ENCODE results near the gene SLC12A8. TPM values are rescaled to one million over a fixed set of nuclear protein-coding genes. Genes with fewer than 3 reads are reported as not detected.

The SLC12A8 gene
- total and polyA plus RNA-seq, 9 of the 15 experiments (the other 6 are each of a cell fraction or from before 2014, with no cell fraction given) = 0.04 to 0.33 (median 0.09) TPM; not detected in 4

DNA sequence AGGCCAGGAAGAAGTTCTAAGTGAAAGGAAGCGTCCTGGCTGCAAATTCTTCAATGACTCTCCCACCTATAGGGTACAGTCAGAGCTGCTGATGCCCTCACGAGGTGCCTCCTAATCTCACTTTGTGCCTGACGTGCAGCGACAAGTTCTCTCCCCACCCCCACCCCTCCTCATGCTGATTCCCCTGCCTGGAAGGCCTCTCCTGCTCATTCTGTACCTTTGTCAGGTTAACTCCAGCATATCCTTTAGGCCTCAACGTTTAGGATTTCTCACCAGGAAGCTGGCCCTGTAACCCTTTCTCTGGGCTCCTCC is 25.0 kb downstream of the SLC12A8 start:
- no peaks in the 10 kb centered on the region for H3K9me1 ChIP-seq (ENCODE audit: control insufficient read depth, insufficient read depth, low read length)
- H4K20me1 ChIP-seq (replicated peaks; ENCODE audit: control insufficient read depth, insufficient read depth, low read length) = no peaks in the 10 kb centered on the region
- H3K4me2 ChIP-seq (ENCODE audit: insufficient read depth, low read length) = no peak overlapping the region
- H3K27me3 ChIP-seq (ENCODE audit: control insufficient read depth in 2 of 2, insufficient read depth in 2 of 2, low read length in 2 of 2) = peaks cover under 1 to 15% of the 10 kb centered on the region in 2 experiments; a peak in 2 of 5 replicates
- intact Hi-C loops (cut with micrococcal nuclease) = no loop called here
- in situ Hi-C loops (cut with MboI) = no loop called here
- no peaks in the 10 kb centered on the region for H3K79me2 ChIP-seq (ENCODE audit: control insufficient read depth, insufficient read depth, low read length)
- H3K4me1 ChIP-seq (replicated peaks in 1 of 2; ENCODE audit: control insufficient read depth in 2 of 2, insufficient read depth in 2 of 2, low read length in 2 of 2) = peaks cover 3 to 6% of the 10 kb centered on the region in 2 experiments; a peak in 4 of 5 replicates
- no peaks in the 10 kb centered on the region for H3K9me3 ChIP-seq (replicated peaks; ENCODE audit: control insufficient read depth, insufficient read depth, low read depth, low read length)
- TF ChIP-seq DMBX1 (CRISPR knock-in tag; IDR thresholded peaks at IDR 0.05; ENCODE audit: borderline replicate concordance) = no peak
- no peak overlapping the region for H2AFZ ChIP-seq (ENCODE audit: low read depth, low read length)
- no peak for FAIRE-seq
- 11% methylated on average over 3 of the region's 5 CpGs for WGBS (ENCODE audit: insufficient coverage, low coverage, missing lambda C conversion rate)
- no TSS peak for BruUV-seq (replicated peaks)
- H3K36me3 ChIP-seq (ENCODE audit: control insufficient read depth, insufficient read depth, low read length) = no peaks in the 10 kb centered on the region
- no peak for DNase-seq (ENCODE audit: extremely low read depth in 1 of 4, low spot score in 3 of 4)
- H3K4me3 ChIP-seq = no peak overlapping the region
- ChIA-PET POLR2A (interaction anchor here (0.6 to 1.8 kb wide), 2 partner anchors 8 to 27 kb away, joined by 3 to 6 read pairs; no protein-coding TSS in a partner anchor), CTCF (ENCODE audit: low intra/inter-chr PET ratio) (no interaction called here)
- ATAC-seq = no peak
- no peak overlapping the region for H3K27ac ChIP-seq (ENCODE audit: extremely low read depth, low read depth, low read length)
- H3K9ac ChIP-seq (ENCODE audit: insufficient read depth in 1 of 2, low read depth in 2 of 2, low read length in 2 of 2) = no peak overlapping the region

GRCh38 chr3:125186800-125187598 is 25.5 kb downstream of the SLC12A8 start:
- no TSS peak for BruUV-seq (replicated peaks)
- DNase-seq (ENCODE audit: extremely low read depth in 1 of 4, low spot score in 3 of 4) (no peak), FAIRE-seq (no peak), ATAC-seq (no peak)
- H3K4me3 ChIP-seq = no peak overlapping the region
- TF ChIP-seq NR2F6 (CRISPR knock-in tag; IDR thresholded peaks at IDR 0.05) (no peak), KDM5B (IDR thresholded peaks at IDR 0.05; ENCODE audit: insufficient replicate concordance, low read depth, low read length) (no peak), POLR2A (conservative IDR thresholded peaks at IDR 0.05) (no peak)
- no peak overlapping the region for H3K4me2 ChIP-seq (ENCODE audit: insufficient read depth, low read length)
- WGBS (ENCODE audit: insufficient coverage, low coverage, missing lambda C conversion rate) = 45% methylated on average over 15 of the region's 20 CpGs
- H3K9ac ChIP-seq (ENCODE audit: insufficient read depth in 1 of 2, low read depth in 2 of 2, low read length in 2 of 2) = 0 out of 4 replicates have a peak overlapping the region, but pooled peaks of 1 of the 2 experiments have one; percentile 48
- H3K27me3 ChIP-seq (ENCODE audit: control insufficient read depth in 2 of 2, insufficient read depth in 2 of 2, low read length in 2 of 2) = peaks cover 0 to 15% of the 10 kb centered on the region in 2 experiments; a peak in 1 of 5 replicates
- intact Hi-C loops (cut with micrococcal nuclease) = no loop called here
- H3K27ac ChIP-seq (ENCODE audit: extremely low read depth, low read depth, low read length) = no peak overlapping the region
- H3K79me2 ChIP-seq (ENCODE audit: control insufficient read depth, insufficient read depth, low read length) = no peaks in the 10 kb centered on the region
- H3K9me1 ChIP-seq (ENCODE audit: control insufficient read depth, insufficient read depth, low read length) = no peaks in the 10 kb centered on the region
- in situ Hi-C loops (cut with MboI) = no loop called here
- no peaks in the 10 kb centered on the region for H4K20me1 ChIP-seq (replicated peaks; ENCODE audit: control insufficient read depth, insufficient read depth, low read length)
- no peak overlapping the region; the same call in 1 of the 2 replicates for H2AFZ ChIP-seq (ENCODE audit: low read depth, low read length)
- H3K36me3 ChIP-seq (ENCODE audit: control insufficient read depth, insufficient read depth, low read length) = no peaks in the 10 kb centered on the region
- no peaks in the 10 kb centered on the region for H3K9me3 ChIP-seq (replicated peaks; ENCODE audit: control insufficient read depth, insufficient read depth, low read depth, low read length)
- CTCF ChIA-PET (ENCODE audit: low intra/inter-chr PET ratio) = no interaction called here
- POLR2A ChIA-PET = interaction anchor here (0.6 to 1.8 kb wide), 2 partner anchors 9 to 27 kb away, joined by 3 to 6 read pairs; no protein-coding TSS in a partner anchor
- H3K4me1 ChIP-seq (replicated peaks in 1 of 2; ENCODE audit: control insufficient read depth in 2 of 2, insufficient read depth in 2 of 2, low read length in 2 of 2) = peaks cover 3 to 6% of the 10 kb centered on the region in 2 experiments; a peak in 4 of 5 replicates
